WERI-Rb-1 (cell line): ENCODE measurements around the gene ARL14.

Experiments
- DNase-seq: peaks from one replicate; pipeline ENCODE4 v3.0.0-alpha.2; 2020
- H3K27ac ChIP-seq: fragments of 250-450 bp; sonication (Bioruptor Pico); 2 replicates; pipeline ENCODE4 v1.5.1; 2020; ENCODE audit warnings: mild to moderate bottlenecking, moderate library complexity
- H3K27me3 ChIP-seq: fragments of 250-450 bp; sonication (Bioruptor Pico); 2 replicates; pipeline ENCODE4 v1.5.1; 2021; ENCODE audit warnings: mild to moderate bottlenecking, low read depth, moderate library complexity; ENCODE audit not compliant: insufficient read depth, severe bottlenecking
- H3K36me3 ChIP-seq: fragments of 250-450 bp; sonication (Bioruptor Pico); 2 replicates; pipeline ENCODE4 v1.5.1; 2020; ENCODE audit warnings: mild to moderate bottlenecking, moderate library complexity
- H3K4me3 ChIP-seq: 2 replicates; pipeline ENCODE4 v1.5.1; 2011; ENCODE audit warnings: low read depth, mild to moderate bottlenecking, control low read depth, low read length
- H3K9me3 ChIP-seq: fragments of 250-450 bp; sonication (Bioruptor Pico); 2 replicates; pipeline ENCODE4 v1.5.1; 2021; ENCODE audit warnings: mild to moderate bottlenecking, moderate library complexity; ENCODE audit not compliant: severe bottlenecking
- TF ChIP-seq, protein P1 (sequence below): IDR thresholded peaks from 2 replicates; pipeline ENCODE4 v1.5.1; 2011; ENCODE audit warnings: low read depth, mild to moderate bottlenecking, control low read depth, inconsistent platforms, low read length

Gene ARL14

DNA sequence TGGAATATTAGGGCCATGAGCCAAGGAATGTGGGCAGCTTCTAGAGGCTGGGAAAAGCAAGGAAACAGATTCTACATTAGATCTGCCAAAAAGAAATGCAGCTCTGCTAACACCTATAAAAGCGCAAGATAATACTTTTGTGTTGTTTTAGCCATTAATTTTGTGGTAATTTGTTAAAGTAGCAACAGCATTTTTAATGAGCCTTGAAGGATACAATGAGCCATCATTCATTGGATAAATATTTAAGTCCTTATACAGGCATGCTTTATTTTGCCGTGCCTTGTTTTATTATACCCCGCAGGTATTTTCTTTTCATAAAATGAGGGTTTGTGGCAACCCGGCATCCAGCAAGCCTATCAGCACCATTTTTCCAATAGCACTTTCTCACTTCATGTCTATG, 15.0 kb downstream of the ARL14 start:
- Histone ChIP-seq H3K9me3 (no peaks in the 10 kb centered on the region), H3K36me3 (no peaks in the 10 kb centered on the region), H3K27me3 (no peaks in the 10 kb centered on the region), H3K4me3 (no peak overlapping the region), H3K27ac (no peak overlapping the region)
- TF ChIP-seq, protein P1, sequence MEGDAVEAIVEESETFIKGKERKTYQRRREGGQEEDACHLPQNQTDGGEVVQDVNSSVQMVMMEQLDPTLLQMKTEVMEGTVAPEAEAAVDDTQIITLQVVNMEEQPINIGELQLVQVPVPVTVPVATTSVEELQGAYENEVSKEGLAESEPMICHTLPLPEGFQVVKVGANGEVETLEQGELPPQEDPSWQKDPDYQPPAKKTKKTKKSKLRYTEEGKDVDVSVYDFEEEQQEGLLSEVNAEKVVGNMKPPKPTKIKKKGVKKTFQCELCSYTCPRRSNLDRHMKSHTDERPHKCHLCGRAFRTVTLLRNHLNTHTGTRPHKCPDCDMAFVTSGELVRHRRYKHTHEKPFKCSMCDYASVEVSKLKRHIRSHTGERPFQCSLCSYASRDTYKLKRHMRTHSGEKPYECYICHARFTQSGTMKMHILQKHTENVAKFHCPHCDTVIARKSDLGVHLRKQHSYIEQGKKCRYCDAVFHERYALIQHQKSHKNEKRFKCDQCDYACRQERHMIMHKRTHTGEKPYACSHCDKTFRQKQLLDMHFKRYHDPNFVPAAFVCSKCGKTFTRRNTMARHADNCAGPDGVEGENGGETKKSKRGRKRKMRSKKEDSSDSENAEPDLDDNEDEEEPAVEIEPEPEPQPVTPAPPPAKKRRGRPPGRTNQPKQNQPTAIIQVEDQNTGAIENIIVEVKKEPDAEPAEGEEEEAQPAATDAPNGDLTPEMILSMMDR: no peak
- DNase-seq: no peak

DNA sequence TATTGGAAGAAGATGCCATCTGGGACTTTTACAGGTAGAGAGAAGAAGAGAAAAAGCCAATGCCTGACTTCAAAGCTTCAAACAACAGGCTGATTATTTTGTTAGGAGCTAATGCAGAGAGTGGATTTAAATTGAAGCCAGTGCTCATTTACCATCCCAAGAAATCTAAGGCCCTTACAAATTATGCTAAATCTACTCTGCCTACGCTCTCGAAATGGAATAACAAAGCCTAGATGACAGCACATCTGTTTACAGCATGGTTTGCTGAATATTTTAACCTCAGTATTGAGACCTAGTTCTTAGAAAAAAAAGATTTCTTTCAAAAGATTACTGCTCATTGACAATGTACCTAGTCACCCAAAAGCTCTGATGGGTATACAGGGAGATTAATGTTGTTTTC, 16.2 kb downstream of the ARL14 start:
- no peak overlapping the region for H3K27ac ChIP-seq
- H3K9me3 ChIP-seq: no peaks in the 10 kb centered on the region
- no peak for DNase-seq
- H3K4me3 ChIP-seq: no peak overlapping the region
- TF ChIP-seq, protein P1: no peak
- no peaks in the 10 kb centered on the region for H3K36me3 ChIP-seq
- no peaks in the 10 kb centered on the region for H3K27me3 ChIP-seq

GRCh38 chr3:160694345-160694744, 17.4 kb downstream of the ARL14 start:
- no peaks in the 10 kb centered on the region for H3K27me3 ChIP-seq
- H3K27ac ChIP-seq: no peak overlapping the region
- H3K36me3 ChIP-seq: no peaks in the 10 kb centered on the region
- TF ChIP-seq, protein P1: no peak
- no peaks in the 10 kb centered on the region for H3K9me3 ChIP-seq
- DNase-seq: no peak
- no peak overlapping the region for H3K4me3 ChIP-seq

DNA sequence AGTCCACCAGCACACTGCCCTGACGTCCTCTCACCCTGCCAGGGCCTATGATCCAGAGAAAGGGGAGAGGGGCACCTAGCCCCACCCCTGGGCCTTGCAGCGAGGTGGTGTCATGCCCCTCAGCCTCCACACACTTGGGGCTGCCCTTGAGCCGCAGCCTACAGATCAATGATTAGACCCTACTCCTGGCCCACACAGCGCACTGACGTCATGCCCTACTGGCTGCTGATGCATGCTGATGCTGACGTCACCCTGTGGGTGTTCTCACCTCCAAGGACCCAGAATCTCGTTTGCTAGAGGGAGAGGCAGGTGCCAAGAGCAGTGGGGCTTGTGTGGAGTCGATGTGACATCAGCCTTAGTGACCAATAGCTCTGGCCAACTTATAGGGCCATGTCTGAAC, 18.0 kb downstream of the ARL14 start:
- no peak overlapping the region for H3K4me3 ChIP-seq
- H3K9me3 ChIP-seq: no peaks in the 10 kb centered on the region
- no peaks in the 10 kb centered on the region for H3K27me3 ChIP-seq
- no peak overlapping the region for H3K27ac ChIP-seq
- no peak for DNase-seq
- TF ChIP-seq, protein P1: no peak
- no peaks in the 10 kb centered on the region for H3K36me3 ChIP-seq

DNA sequence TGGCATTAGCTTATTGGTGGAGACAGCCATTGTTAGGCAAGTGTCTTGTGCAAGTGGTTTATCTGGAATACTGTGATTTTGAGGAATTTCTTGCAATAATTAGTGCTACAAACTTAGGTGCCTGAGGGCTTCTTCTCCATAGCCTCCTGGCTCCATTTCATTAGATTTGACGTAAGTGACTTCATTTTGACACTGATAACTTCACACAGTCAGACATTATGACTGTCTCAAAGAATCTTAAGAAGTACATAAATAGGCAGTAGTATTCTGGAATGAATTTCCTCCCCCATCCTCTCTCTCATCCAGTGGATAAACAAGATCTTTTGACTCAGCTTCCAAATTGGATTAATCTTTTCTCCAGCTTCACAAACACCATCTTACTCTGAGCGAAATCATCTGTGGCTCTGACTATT, 19.0 kb downstream of the ARL14 start:
- TF ChIP-seq, protein P1: no peak
- H3K9me3 ChIP-seq: no peaks in the 10 kb centered on the region
- H3K27me3 ChIP-seq: no peaks in the 10 kb centered on the region
- no peaks in the 10 kb centered on the region for H3K36me3 ChIP-seq
- DNase-seq: no peak
- no peak overlapping the region for H3K27ac ChIP-seq
- no peak overlapping the region for H3K4me3 ChIP-seq

DNA sequence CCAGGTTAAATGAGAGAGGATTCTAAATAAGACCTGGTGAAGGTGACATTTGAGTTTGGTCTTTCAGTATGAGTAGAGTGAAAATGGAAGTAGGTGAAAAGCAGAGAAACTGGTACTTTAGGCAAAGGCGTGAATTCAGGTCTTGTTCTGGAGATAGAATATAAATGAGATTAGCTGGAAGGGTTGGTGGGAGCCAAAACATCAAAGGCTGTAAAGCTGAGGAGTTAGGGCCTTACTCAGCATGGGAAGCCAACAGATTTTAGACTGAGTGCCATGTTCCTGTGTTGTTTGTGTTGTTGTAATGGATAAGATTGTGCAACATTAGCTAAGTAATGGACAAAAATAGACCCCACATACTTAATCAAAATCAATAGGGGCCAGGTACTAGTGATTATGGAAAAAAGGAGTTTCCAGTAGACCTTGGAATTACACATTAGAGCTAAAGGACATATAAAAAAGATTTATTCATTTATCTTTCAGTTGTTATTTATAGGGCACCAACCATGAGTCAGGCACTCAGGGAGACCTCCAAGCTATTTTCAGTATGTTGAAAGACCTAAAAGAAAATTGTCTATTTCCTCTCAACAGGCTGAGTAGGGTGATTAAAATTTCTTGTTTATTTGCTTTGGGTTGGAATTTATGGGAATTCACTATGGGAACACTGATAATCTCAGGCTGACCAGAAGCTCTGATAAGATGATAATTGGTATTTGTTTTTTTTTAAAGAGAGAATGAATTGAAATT, 20.8 kb downstream of the ARL14 start:
- no peak overlapping the region for H3K4me3 ChIP-seq
- H3K36me3 ChIP-seq: no peaks in the 10 kb centered on the region
- DNase-seq: no peak
- TF ChIP-seq, protein P1: no peak
- H3K27me3 ChIP-seq: no peaks in the 10 kb centered on the region
- H3K27ac ChIP-seq: no peak overlapping the region
- H3K9me3 ChIP-seq: no peaks in the 10 kb centered on the region
